HEK293 (cell line): ENCODE data around the gene CCDC120.

ENCODE experiments used
- CTCF ChIA-PET: fragments of 350-600 bp; formaldehyde crosslinking; extraction: SDS; loops from one replicate; lab custom pipeline; 2021; ENCODE audit warnings: antibody characterized with exemption; lab: Yijun Ruan, JAX
- POLR2A ChIA-PET: fragments of 300-600 bp; formaldehyde crosslinking; extraction: SDS; loops from one replicate; lab custom pipeline; 2020; ENCODE audit warnings: antibody characterized with exemption, inconsistent platforms; lab: Yijun Ruan, JAX
- H3K27ac ChIP-seq: fragments of 200-500 bp; sonication (Bioruptor generic); 2 replicates; pipeline ENCODE4 v1.5.1; 2014; ENCODE audit warnings: low read depth, low read length, control low read depth, inconsistent platforms; ENCODE audit errors: extremely low read depth
- H3K36me3 ChIP-seq, 2 experiments: fragments of 200-500 bp in 1 of 2; sonication (Bioruptor generic) in 1 of 2; 1 replicate in 1 of 2; 2 replicates in 1 of 2; pipeline ENCODE4 v1.5.1; 2014 to 2017; ENCODE audit warnings: inconsistent platforms in 2 of 2, low read length in 2 of 2; ENCODE audit not compliant: control insufficient read depth in 2 of 2, insufficient read depth in 1 of 2
- H3K4me1 ChIP-seq: fragments of 200-500 bp; sonication (Bioruptor generic); 2 replicates; pipeline ENCODE4 v1.5.1; 2014; ENCODE audit warnings: mild to moderate bottlenecking, low read length, inconsistent platforms; ENCODE audit not compliant: control insufficient read depth, insufficient read depth
- H3K4me3 ChIP-seq: 2 replicates; pipeline ENCODE4 v1.5.1; 2011; ENCODE audit warnings: low read depth, mild to moderate bottlenecking, control low read depth, low read length, moderate library complexity
- H3K9me3 ChIP-seq: fragments of 200-500 bp; sonication (Bioruptor generic); 2 replicates; pipeline ENCODE4 v1.5.1; 2014; ENCODE audit warnings: low read depth, low read length, inconsistent platforms; ENCODE audit not compliant: control insufficient read depth, insufficient read depth
- SCRT1 ChIP-seq: fragments of 450-650 bp; formaldehyde crosslinking; IDR thresholded peaks from 2 replicates; pipeline ENCODE4 v1.5.1; 2016; ENCODE audit warnings: missing biosample characterization, missing genetic modification characterization, borderline replicate concordance
- SCRT2 ChIP-seq: fragments of 450-650 bp; formaldehyde crosslinking; IDR thresholded peaks from 2 replicates; pipeline ENCODE4 v1.5.1; 2016; ENCODE audit warnings: missing biosample characterization, missing genetic modification characterization
- ZBTB1 ChIP-seq: fragments of 450-650 bp; formaldehyde crosslinking; IDR thresholded peaks from 2 replicates; pipeline ENCODE4 v1.5.1; 2016; ENCODE audit warnings: missing biosample characterization, missing genetic modification characterization
- ZBTB21 ChIP-seq: fragments of 450-650 bp; formaldehyde crosslinking; IDR thresholded peaks from 2 replicates; pipeline ENCODE4 v1.5.1; 2017; ENCODE audit warnings: missing biosample characterization, missing genetic modification characterization
- ZNF248 ChIP-seq: fragments of 450-650 bp; formaldehyde crosslinking; IDR thresholded peaks from 2 replicates; pipeline ENCODE4 v1.5.1; 2017; ENCODE audit warnings: missing biosample characterization, missing genetic modification characterization
- ZNF549 ChIP-seq: fragments of 450-650 bp; IDR thresholded peaks from 2 replicates; pipeline ENCODE4 v1.5.1; 2018; ENCODE audit warnings: missing biosample characterization, missing genetic modification characterization, mild to moderate bottlenecking, inconsistent platforms, moderate library complexity
- ZNF629 ChIP-seq: fragments of 450-650 bp; formaldehyde crosslinking; IDR thresholded peaks from 2 replicates; pipeline ENCODE4 v1.5.1; 2017; ENCODE audit warnings: missing biosample characterization, missing genetic modification characterization
- ZNF677 ChIP-seq: fragments of 450-650 bp; IDR thresholded peaks from 2 replicates; pipeline ENCODE4 v1.5.0; 2018; ENCODE audit warnings: missing biosample characterization, mild to moderate bottlenecking, missing genetic modification characterization, moderate library complexity
- ZNF791 ChIP-seq: fragments of 450-650 bp; formaldehyde crosslinking; IDR thresholded peaks from 2 replicates; pipeline ENCODE4 v1.5.1; 2016; ENCODE audit warnings: missing biosample characterization, missing genetic modification characterization
- ZSCAN30 ChIP-seq: fragments of 450-650 bp; IDR thresholded peaks from 2 replicates; pipeline ENCODE4 v1.5.1; 2018; ENCODE audit warnings: missing biosample characterization, mild to moderate bottlenecking, missing genetic modification characterization, moderate library complexity
- TF ChIP-seq, protein P1 (sequence below): fragments of 450-650 bp; formaldehyde crosslinking; IDR thresholded peaks from 2 replicates; pipeline ENCODE4 v1.5.1; 2016; ENCODE audit warnings: missing biosample characterization, missing genetic modification characterization
- TF ChIP-seq, protein P2 (sequence below): fragments of 450-650 bp; formaldehyde crosslinking; IDR thresholded peaks from 2 replicates; pipeline ENCODE4 v1.5.1; 2016; ENCODE audit warnings: missing biosample characterization, missing genetic modification characterization
- TF ChIP-seq, protein P3 (sequence below): fragments of 450-650 bp; formaldehyde crosslinking; IDR thresholded peaks from 2 replicates; pipeline ENCODE4 v1.5.1; 2016; ENCODE audit warnings: missing biosample characterization, missing genetic modification characterization
- TF ChIP-seq, protein P4 (sequence below): fragments of 450-650 bp; formaldehyde crosslinking; IDR thresholded peaks from 2 replicates; pipeline ENCODE4 v1.5.1; 2016; ENCODE audit warnings: missing biosample characterization, missing genetic modification characterization, borderline replicate concordance
- TF ChIP-seq, protein P5 (sequence below): fragments of 450-650 bp; formaldehyde crosslinking; conservative IDR thresholded peaks from 2 replicates; pipeline ENCODE4 v1.5.1; 2016; ENCODE audit warnings: low read depth, missing biosample characterization, missing genetic modification characterization

CCDC120 gene

DNA sequence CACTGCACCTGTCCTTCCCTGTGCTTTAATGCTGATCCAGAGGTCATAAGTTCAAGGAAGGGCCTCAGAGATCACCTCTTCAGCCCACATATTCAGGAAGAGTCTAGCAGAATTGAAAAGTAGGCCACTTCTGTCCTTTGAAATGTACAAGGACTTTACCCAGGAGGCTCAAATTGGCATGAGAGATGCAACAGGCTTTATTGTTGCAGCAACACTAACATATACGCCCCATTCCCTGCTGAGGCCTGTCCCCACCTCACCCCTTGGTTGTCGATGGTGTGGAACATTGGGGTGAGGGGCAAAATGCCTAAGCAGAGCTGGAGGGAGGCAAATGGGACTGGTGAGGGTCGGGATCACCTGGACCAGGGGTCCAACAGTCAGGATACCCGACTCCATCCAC, 12.2 kb downstream of the CCDC120 start:
- H3K4me3 ChIP-seq = no peak overlapping the region
- peaks cover 0 to 38% of the 10 kb centered on the region in 2 experiments; a peak in 1 of 3 replicates for H3K36me3 ChIP-seq
- TF ChIP-seq SCRT2 (tag by site-specific recombination) (peak; percentile 82), SCRT1 (tag by site-specific recombination) (0 out of 2 replicates have a peak, but pooled peaks have one; percentile 15)
- TF ChIP-seq, protein P1, sequence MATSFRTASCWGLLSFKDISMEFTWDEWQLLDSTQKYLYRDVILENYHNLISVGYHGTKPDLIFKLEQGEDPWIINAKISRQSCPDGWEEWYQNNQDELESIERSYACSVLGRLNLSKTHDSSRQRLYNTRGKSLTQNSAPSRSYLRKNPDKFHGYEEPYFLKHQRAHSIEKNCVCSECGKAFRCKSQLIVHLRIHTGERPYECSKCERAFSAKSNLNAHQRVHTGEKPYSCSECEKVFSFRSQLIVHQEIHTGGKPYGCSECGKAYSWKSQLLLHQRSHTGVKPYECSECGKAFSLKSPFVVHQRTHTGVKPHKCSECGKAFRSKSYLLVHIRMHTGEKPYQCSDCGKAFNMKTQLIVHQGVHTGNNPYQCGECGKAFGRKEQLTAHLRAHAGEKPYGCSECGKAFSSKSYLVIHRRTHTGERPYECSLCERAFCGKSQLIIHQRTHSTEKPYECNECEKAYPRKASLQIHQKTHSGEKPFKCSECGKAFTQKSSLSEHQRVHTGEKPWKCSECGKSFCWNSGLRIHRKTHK (tag by site-specific recombination) = no peak
- TF ChIP-seq, protein P2, sequence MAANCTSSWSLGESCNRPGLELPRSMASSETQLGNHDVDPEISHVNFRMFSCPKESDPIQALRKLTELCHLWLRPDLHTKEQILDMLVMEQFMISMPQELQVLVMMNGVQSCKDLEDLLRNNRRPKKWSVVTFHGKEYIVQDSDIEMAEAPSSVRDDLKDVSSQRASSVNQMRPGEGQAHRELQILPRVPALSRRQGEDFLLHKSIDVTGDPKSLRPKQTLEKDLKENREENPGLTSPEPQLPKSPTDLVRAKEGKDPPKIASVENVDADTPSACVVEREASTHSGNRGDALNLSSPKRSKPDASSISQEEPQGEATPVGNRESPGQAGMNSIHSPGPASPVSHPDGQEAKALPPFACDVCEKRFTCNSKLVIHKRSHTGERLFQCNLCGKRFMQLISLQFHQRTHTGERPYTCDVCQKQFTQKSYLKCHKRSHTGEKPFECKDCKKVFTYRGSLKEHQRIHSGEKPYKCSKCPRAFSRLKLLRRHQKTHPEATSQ (tag by site-specific recombination) = no peak
- H3K27ac ChIP-seq = no peak overlapping the region
- no peaks in the 10 kb centered on the region for H3K9me3 ChIP-seq
- ChIA-PET POLR2A (no interaction called here), CTCF (no interaction called here)
- H3K4me1 ChIP-seq = peaks cover 4% of the 10 kb centered on the region; the same call in 1 of the 2 replicates

DNA sequence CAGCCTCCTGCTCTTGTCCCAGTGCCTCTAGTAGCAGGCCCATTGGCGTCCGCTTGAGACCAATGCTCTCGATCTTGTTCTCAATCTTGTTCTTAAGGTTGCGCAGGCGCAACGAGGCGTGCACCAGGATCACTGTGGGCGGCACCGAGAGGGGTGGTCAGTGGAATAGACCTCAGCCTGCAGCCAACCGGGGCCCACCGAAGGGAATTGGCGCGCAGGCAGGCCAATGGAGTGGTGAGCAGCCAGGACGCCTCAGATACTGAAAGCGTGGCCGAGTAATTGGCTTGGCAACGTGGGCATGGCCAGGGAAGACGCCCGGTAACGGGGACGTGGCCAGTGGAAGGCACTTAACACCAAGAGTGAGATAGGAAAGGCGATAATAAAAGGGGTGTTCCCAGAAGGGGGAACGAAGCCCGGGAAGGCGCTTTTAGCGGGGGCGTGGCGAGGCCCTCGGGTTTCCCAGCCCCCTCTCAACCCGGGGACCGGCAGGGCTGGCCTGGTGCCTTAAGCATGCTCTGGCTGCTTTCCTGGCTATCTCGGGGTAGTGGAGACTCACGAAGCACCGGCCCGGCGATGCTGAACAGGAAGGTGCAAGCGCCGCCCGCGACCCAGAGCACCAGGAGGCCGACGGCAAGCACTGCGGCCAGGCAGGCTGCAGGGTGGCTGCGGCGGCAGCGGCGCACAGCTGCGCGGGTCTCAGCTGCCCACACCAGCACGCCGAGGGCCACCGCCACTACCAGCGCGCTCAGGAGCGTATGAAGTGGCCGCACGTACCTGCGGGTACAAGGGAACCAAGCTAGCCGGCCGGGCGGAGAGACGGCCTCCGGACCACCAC, 13.3 kb downstream of the CCDC120 start:
- no peak overlapping the region for H3K27ac ChIP-seq
- CTCF ChIA-PET = no interaction called here
- no peak for TF ChIP-seq ZSCAN30 (tag by site-specific recombination)
- TF ChIP-seq, protein P3, sequence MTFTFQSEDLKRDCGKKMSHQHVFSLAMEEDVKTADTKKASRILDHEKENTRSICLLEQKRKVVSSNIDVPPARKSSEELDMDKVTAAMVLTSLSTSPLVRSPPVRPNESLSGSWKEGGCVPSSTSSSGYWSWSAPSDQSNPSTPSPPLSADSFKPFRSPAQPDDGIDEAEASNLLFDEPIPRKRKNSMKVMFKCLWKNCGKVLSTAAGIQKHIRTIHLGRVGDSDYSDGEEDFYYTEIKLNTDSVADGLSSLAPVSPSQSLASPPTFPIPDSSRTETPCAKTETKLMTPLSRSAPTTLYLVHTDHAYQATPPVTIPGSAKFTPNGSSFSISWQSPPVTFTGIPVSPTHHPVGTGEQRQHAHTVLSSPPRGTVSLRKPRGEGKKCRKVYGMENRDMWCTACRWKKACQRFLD (tag by site-specific recombination) = no peak
- TF ChIP-seq, protein P4, sequence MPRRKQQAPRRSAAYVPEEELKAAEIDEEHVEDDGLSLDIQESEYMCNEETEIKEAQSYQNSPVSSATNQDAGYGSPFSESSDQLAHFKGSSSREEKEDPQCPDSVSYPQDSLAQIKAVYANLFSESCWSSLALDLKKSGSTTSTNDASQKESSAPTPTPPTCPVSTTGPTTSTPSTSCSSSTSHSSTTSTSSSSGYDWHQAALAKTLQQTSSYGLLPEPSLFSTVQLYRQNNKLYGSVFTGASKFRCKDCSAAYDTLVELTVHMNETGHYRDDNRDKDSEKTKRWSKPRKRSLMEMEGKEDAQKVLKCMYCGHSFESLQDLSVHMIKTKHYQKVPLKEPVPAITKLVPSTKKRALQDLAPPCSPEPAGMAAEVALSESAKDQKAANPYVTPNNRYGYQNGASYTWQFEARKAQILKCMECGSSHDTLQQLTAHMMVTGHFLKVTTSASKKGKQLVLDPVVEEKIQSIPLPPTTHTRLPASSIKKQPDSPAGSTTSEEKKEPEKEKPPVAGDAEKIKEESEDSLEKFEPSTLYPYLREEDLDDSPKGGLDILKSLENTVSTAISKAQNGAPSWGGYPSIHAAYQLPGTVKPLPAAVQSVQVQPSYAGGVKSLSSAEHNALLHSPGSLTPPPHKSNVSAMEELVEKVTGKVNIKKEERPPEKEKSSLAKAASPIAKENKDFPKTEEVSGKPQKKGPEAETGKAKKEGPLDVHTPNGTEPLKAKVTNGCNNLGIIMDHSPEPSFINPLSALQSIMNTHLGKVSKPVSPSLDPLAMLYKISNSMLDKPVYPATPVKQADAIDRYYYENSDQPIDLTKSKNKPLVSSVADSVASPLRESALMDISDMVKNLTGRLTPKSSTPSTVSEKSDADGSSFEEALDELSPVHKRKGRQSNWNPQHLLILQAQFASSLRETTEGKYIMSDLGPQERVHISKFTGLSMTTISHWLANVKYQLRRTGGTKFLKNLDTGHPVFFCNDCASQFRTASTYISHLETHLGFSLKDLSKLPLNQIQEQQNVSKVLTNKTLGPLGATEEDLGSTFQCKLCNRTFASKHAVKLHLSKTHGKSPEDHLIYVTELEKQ (tag by site-specific recombination) = no peak
- TF ChIP-seq, protein P5, sequence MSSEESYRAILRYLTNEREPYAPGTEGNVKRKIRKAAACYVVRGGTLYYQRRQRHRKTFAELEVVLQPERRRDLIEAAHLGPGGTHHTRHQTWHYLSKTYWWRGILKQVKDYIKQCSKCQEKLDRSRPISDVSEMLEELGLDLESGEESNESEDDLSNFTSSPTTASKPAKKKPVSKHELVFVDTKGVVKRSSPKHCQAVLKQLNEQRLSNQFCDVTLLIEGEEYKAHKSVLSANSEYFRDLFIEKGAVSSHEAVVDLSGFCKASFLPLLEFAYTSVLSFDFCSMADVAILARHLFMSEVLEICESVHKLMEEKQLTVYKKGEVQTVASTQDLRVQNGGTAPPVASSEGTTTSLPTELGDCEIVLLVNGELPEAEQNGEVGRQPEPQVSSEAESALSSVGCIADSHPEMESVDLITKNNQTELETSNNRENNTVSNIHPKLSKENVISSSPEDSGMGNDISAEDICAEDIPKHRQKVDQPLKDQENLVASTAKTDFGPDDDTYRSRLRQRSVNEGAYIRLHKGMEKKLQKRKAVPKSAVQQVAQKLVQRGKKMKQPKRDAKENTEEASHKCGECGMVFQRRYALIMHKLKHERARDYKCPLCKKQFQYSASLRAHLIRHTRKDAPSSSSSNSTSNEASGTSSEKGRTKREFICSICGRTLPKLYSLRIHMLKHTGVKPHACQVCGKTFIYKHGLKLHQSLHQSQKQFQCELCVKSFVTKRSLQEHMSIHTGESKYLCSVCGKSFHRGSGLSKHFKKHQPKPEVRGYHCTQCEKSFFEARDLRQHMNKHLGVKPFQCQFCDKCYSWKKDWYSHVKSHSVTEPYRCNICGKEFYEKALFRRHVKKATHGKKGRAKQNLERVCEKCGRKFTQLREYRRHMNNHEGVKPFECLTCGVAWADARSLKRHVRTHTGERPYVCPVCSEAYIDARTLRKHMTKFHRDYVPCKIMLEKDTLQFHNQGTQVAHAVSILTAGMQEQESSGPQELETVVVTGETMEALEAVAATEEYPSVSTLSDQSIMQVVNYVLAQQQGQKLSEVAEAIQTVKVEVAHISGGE (tag by site-specific recombination) = no peak
- no peak for TF ChIP-seq ZNF248 (tag by site-specific recombination)
- no peak for TF ChIP-seq ZNF549 (tag by site-specific recombination)
- no peak for TF ChIP-seq ZNF629 (tag by site-specific recombination)
- no peak for TF ChIP-seq ZBTB1 (tag by site-specific recombination)
- TF ChIP-seq ZNF791 (tag by site-specific recombination) = no peak
- no peak for TF ChIP-seq ZBTB21
- TF ChIP-seq ZNF677 (tag by site-specific recombination) = no peak
- peaks cover 4% of the 10 kb centered on the region; the same call in 1 of the 2 replicates for H3K4me1 ChIP-seq
- H3K4me3 ChIP-seq = no peak overlapping the region
- POLR2A ChIA-PET = no interaction called here
- H3K9me3 ChIP-seq = no peaks in the 10 kb centered on the region
- peaks cover 0 to 41% of the 10 kb centered on the region in 2 experiments; a peak in 1 of 3 replicates for H3K36me3 ChIP-seq
